ENCODE results near the gene ZNF514. TPM values are rescaled to one million over a fixed set of nuclear protein-coding genes. Genes with fewer than 3 reads are reported as not detected.
A peak's percentile ranks its signal among the peaks of the same experiment; 100 is the strongest.

The ZNF514 gene
- total and polyA plus RNA-seq, 2 donors from 2014 or later: 11.1 to 21.8 TPM

DNA sequence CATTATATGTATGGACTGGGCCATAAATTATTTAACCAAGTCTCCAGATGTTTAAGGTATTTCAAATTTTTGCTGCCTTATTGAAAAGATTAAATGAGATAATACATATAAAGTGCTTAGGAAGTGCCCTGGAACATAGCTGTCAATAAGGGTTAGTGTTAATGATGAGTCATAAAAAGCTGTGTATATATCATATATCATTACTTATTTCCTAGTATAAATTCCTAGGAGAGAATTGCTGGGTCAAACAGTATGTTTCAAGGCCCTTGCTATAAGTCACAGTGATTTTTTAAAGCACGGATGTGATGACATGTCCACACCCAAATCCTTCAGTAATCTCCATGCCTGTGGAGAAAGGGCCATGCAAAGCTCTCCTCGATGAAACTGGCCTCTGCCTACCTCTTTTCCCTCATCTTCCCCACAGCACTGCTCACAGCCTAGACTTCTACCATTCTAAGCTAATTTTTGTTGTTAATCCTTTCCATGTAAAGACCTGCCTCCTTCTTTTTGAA lies 14.4 kb upstream of the ZNF514 start:
- intact Hi-C loops (cut with DNase I): no loop called here
- Histone ChIP-seq H3K9me3 (ENCODE audit: control insufficient read depth in 2 of 3, insufficient read depth in 1 of 3, low read length in 3 of 3) (no peaks in the 10 kb centered on the region), H3K27me3 (ENCODE audit: control insufficient read depth, insufficient read depth, low read length) (no peaks in the 10 kb centered on the region), H3K4me3 (ENCODE audit: low read length in 3 of 3) (no peak overlapping the region), H3K27ac (ENCODE audit: low read depth in 2 of 2, low read length in 2 of 2) (no peak overlapping the region), H3K36me3 (ENCODE audit: control insufficient read depth in 2 of 3, insufficient read depth in 3 of 3, low read length in 3 of 3) (peaks cover 0 to 2% (median 0%) of the 10 kb centered on the region in 3 donors), H3K9ac (ENCODE audit: low read length in 3 of 3) (no peak overlapping the region), H3K4me1 (ENCODE audit: control insufficient read depth in 2 of 3, insufficient read depth in 2 of 3, low read depth in 1 of 3, low read length in 3 of 3) (no peaks in the 10 kb centered on the region)
- TF ChIP-seq, protein P1, sequence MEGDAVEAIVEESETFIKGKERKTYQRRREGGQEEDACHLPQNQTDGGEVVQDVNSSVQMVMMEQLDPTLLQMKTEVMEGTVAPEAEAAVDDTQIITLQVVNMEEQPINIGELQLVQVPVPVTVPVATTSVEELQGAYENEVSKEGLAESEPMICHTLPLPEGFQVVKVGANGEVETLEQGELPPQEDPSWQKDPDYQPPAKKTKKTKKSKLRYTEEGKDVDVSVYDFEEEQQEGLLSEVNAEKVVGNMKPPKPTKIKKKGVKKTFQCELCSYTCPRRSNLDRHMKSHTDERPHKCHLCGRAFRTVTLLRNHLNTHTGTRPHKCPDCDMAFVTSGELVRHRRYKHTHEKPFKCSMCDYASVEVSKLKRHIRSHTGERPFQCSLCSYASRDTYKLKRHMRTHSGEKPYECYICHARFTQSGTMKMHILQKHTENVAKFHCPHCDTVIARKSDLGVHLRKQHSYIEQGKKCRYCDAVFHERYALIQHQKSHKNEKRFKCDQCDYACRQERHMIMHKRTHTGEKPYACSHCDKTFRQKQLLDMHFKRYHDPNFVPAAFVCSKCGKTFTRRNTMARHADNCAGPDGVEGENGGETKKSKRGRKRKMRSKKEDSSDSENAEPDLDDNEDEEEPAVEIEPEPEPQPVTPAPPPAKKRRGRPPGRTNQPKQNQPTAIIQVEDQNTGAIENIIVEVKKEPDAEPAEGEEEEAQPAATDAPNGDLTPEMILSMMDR (IDR thresholded peaks at IDR 0.05; ENCODE audit: borderline replicate concordance, extremely low read depth, insufficient read depth): no peak
- FAIRE-seq: no peak
- DNase-seq: no peak

DNA sequence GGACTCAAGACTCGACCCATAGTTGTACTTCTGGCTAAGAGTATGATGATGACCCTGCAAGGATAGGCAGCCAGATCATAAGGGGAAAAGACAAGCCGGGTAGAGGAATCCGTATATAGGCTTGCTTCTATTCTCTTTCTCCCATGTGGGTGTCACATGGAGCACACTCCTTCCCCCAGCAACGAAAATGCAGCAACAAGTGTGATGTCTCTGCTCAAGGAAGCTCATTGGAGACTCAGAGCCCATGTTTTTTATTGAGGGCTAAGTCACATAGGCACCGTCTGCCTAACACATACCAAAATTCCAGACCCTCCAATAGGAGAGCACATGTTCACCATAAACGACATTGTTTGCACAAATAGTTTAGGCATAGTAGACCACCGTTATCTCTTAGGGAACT lies 12.3 kb upstream of the ZNF514 start:
- DNase-seq (no peak), FAIRE-seq (no peak)
- H3K4me1 ChIP-seq (ENCODE audit: control insufficient read depth in 2 of 3, insufficient read depth in 2 of 3, low read depth in 1 of 3, low read length in 3 of 3): no peaks in the 10 kb centered on the region
- TF ChIP-seq, protein P1 (IDR thresholded peaks at IDR 0.05; ENCODE audit: borderline replicate concordance, extremely low read depth, insufficient read depth): no peak
- H3K9ac ChIP-seq (ENCODE audit: low read length in 3 of 3): no peak overlapping the region
- H3K36me3 ChIP-seq (ENCODE audit: control insufficient read depth in 2 of 3, insufficient read depth in 3 of 3, low read length in 3 of 3): no peaks in the 10 kb centered on the region
- intact Hi-C loops (cut with DNase I): no loop called here
- no peak overlapping the region for H3K27ac ChIP-seq (ENCODE audit: low read depth in 2 of 2, low read length in 2 of 2)
- no peaks in the 10 kb centered on the region for H3K9me3 ChIP-seq (ENCODE audit: control insufficient read depth in 2 of 3, insufficient read depth in 1 of 3, low read length in 3 of 3)
- H3K27me3 ChIP-seq (ENCODE audit: control insufficient read depth, insufficient read depth, low read length): no peaks in the 10 kb centered on the region
- H3K4me3 ChIP-seq (ENCODE audit: low read length in 3 of 3): no peak overlapping the region

DNA sequence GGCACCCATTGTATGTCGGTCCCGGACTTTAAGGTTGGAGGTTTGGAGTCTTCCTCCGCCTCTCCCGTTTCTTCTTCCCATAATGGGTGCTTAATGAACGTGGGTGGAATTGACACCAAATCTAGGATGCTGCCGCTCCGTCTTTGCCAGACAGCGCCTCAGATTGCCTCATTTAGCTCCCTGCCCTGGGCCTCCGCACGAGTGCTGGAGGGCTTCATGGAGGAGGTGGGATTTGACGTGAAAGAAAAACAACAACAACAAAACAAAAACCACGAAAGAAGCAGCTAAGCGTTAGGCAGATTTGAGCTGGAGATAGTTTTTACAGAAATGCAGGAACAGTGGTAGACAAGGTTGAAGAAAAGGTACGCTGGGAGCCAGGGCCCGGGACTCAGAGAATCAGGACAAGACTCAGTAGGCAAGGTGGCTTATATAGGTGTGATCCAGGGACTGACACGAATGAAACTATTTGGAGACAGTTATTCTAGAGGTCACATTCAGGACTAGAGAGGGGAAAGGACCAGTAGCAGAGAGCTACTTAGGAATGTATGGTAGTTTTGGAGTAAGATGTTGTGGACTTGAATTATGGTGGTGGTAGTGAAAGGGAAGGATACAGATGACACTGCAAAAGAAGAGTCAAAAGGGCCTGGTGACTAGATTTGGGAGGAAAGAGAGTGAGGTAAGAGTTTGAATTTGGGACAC lies 6.6 kb upstream of the ZNF514 start:
- Histone ChIP-seq H3K36me3 (ENCODE audit: control insufficient read depth in 2 of 3, insufficient read depth in 3 of 3, low read length in 3 of 3) (no peaks in the 10 kb centered on the region), H3K27ac (ENCODE audit: low read depth in 2 of 2, low read length in 2 of 2) (no peak overlapping the region), H3K4me3 (ENCODE audit: low read length in 3 of 3) (peak overlapping the region; percentile 96 to 97 (median 97)), H3K4me1 (ENCODE audit: control insufficient read depth in 2 of 3, insufficient read depth in 2 of 3, low read depth in 1 of 3, low read length in 3 of 3) (peaks cover 0 to 15% (median 4%) of the 10 kb centered on the region in 3 donors), H3K9ac (ENCODE audit: low read length in 3 of 3) (peak overlapping the region; percentile 94 to 96 (median 95)), H3K9me3 (ENCODE audit: control insufficient read depth in 2 of 3, insufficient read depth in 1 of 3, low read length in 3 of 3) (no peaks in the 10 kb centered on the region), H3K27me3 (ENCODE audit: control insufficient read depth, insufficient read depth, low read length) (no peaks in the 10 kb centered on the region)
- DNase-seq (no peak), FAIRE-seq (no peak)
- intact Hi-C loops (cut with DNase I): no loop called here
- TF ChIP-seq, protein P1 (IDR thresholded peaks at IDR 0.05; ENCODE audit: borderline replicate concordance, extremely low read depth, insufficient read depth): no peak
